GM19467 (cell line): ENCODE data around the gene P4HA2.
"Not testable (repeated sequence)": the region's sequence is repeated elsewhere in the genome, so short reads cannot be mapped to it uniquely, and the experiment has no call there.

Experiments used
- ATAC-seq: cut with Tn5 transposase; IDR thresholded peaks from one replicate; pipeline ENCODE4 v1.9.1; 2021; ENCODE audit warnings: mild to moderate bottlenecking, moderate library complexity; ENCODE audit not compliant: unreplicated experiment

P4HA2 gene

DNA sequence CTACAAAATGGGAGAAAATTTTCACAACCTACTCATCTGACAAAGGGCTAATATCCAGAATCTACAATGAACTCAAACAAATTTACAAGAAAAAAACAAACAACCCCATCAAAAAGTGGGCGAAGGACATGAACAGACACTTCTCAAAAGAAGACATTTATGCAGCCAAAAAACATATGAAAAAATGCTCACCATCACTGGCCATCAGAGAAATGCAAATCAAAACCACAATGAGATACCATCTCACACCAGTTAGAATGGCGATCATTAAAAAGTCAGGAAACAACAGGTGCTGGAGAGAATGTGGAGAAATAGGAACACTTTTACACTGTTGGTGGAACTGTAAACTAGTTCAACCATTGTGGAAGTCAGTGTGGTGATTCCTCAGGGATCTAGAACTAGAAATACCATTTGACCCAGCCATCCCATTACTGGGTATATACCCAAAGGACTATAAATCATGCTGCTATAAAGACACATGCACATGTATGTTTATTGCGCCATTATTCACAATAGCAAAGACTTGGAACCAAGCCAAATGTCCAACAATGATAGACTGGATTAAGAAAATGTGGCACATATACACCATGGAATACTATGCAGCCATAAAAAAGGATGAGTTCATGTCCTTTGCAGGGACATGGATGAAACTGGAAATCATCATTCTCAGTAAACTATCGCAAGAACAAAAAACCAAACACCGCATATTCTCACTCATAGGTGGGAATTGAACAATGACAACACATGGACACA is 65.9 kb downstream of the P4HA2 start:
- ATAC-seq, result not testable (repeated sequence)

GRCh38 chr5:132156413-132156812 is 71.2 kb downstream of the P4HA2 start:
- ATAC-seq, result no peak

DNA sequence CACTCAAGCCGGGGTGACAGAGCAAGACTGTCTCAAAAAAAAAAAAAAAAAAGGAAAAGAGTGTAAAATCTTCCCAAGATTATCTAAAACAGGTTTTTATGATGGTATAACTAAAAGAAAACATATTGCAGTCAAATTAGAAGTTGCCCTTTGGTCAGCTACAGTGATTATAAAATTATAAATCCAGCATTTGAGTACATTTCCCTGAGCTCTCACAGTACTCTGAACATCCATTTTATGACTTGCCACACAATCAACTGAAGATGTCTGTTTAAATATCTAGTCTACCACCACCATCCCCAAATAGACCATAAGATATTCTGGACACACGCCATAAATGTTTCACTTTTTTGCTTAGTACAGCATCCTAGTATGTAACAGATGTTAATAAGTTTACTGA is 77.1 kb downstream of the P4HA2 start:
- no peak for ATAC-seq

GRCh38 chr5:132147663-132148062 is 80.0 kb downstream of the P4HA2 start:
- no peak for ATAC-seq

DNA sequence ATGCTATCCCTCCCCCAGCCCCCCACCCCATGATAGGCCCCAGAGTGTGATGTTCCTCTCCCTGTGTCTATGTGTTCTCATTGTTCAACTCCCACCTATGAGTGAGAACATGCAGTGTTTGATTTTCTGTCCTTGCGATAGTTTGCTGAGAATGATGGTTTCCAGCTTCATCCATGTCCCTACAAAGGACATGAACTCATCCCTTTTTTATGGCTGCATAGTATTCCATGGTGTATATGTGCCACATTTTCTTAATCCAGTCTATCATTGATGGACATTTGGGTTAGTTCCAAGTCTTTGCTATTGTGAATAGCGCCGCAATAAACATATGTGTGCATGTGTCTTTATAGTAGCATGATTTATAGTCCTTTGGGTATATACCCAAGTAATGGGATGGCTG is 82.3 kb downstream of the P4HA2 start:
- ATAC-seq, result not testable (repeated sequence)

GRCh38 chr5:132143148-132143547 is 84.5 kb downstream of the P4HA2 start:
- no peak for ATAC-seq

GRCh38 chr5:132142459-132142858 is 85.2 kb downstream of the P4HA2 start:
- ATAC-seq, result no peak
